UCSD-AML1 (cell line): ENCODE results near the gene JAKMIP3.
A peak's percentile ranks its signal among the peaks of the same experiment; 100 is the strongest.

Experiments
- DNase-seq: peaks from one replicate; lab custom pipeline; 2025; ENCODE audit not compliant: unreplicated experiment; lab: John Stamatoyannopoulos, UW

Gene JAKMIP3

GRCh38 chr10:132065491-132066105 is at the start of gene JAKMIP3:
Gene JAKMIP3 (plus strand): TSS chr10:132065946. CDS start chr10:132104809, 38,863 bp downstream.
- no peak for DNase-seq

- no peak for DNase-seq
These were observed 49.2 kb upstream of the JAKMIP3 start for GRCh38 chr10:132016514-132016913.

DNA sequence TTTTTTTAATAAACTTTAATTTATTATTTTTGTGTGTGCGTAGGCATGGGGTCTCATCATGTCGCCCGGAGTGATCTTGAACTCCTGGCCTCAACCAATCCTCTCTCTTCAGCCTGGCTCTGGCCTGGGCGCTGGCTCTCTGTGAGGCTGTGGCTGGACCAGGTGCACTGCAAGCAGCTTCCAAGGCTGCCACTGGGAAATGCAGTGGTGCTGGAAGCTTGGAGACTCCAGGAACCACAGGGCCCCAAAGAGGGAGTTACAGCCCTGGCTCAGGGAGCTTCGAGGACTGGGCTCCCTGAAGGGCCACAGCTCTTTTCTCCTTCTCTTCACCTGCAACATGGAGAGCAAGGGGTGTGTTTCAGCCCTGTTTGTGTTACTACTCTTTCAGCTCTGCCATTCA is 47.3 kb upstream of the JAKMIP3 start:
- no peak for DNase-seq

GRCh38 chr10:132019366-132019765 is 46.4 kb upstream of the JAKMIP3 start:
- DNase-seq, result no peak

GRCh38 chr10:132020456-132020855 is 45.3 kb upstream of the JAKMIP3 start:
- DNase-seq, result no peak

- no peak for DNase-seq
These were observed 44.7 kb upstream of the JAKMIP3 start for GRCh38 chr10:132021046-132021445.

DNA sequence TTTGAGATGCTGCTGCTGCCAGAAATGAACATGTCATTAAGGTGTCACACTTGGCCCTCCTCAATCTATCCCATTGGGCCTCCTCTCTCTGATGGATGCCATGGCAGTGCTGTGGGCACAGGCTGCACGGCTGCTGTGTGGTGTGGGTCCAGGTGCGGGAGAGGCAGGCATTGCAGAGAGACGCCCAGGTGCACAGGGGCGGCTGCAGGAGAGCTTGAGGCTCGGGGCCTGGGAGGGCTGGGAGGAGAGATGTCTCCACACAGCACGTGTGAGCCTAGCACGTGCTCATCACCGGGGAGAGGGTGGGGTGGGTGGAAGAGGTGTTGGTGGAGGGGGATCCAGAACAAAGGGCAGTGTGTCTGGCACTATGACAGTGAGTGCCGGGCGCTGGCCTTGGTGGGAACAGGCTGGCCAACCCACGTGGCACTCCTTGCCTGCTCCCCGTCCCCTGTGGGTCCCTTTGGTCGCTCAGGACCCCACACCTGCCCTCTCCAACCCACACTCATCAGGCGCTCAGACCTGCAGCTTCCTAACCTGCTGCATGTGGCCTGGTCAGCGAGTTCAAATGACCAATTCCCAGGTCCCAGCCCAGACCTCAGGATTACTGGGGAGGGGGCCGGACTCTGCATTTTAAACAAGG is 44.1 kb upstream of the JAKMIP3 start:
- DNase-seq, result no peak

DNA sequence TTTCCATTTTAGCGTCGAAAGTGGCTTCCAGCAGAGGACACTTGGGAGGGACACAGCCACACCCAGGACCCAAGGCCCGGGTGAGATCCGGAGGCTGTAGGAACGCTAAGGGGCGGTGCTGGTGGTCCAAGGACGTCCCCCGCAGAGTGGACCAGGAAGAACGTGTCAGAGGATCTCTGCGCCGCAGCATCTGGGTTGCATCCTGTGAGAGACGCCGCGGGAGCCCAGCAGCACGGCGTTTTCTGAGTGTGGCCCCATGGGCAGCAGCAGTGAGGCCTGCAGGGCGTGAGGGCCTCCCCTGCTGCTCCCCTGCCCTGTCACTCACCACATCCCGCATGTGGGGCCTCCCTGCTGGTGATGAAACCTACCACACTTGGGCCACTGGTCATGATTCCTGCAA is 43.5 kb upstream of the JAKMIP3 start:
- no peak for DNase-seq

DNA sequence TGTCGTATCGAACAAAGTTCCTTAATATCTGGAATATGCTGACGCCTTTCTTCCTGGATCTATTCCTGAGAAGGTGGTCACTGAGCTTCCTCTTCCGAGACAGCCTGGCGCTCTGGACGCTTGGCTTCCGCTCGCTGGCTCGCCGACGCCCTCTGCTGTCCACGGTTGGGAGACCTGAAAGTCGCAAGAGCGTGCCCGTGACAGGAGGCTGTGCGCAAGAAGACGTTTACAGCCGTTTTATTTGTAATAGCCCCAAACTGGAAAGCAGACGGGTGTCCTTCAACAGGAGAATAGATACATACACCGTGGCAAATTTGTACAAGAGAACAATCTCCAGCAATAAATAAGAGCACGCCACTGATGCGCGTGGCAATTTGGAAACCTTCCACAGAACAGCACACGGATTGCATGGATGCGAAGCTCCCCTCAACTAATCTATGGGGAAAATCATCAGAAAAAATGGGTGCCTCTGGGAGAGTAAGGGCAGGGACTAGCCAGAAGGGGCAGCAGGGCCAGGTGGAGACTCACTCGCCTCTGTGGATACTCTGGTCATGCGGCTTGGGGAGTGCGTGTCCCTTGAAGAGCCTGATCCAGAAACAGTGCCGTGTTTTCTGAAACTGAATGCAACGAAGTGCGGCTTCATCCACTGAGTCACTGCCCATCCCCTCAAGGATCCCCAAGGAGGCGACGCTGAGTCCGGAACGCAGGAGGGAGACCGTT is 42.5 kb upstream of the JAKMIP3 start:
- DNase-seq, result peak; percentile 77

DNA sequence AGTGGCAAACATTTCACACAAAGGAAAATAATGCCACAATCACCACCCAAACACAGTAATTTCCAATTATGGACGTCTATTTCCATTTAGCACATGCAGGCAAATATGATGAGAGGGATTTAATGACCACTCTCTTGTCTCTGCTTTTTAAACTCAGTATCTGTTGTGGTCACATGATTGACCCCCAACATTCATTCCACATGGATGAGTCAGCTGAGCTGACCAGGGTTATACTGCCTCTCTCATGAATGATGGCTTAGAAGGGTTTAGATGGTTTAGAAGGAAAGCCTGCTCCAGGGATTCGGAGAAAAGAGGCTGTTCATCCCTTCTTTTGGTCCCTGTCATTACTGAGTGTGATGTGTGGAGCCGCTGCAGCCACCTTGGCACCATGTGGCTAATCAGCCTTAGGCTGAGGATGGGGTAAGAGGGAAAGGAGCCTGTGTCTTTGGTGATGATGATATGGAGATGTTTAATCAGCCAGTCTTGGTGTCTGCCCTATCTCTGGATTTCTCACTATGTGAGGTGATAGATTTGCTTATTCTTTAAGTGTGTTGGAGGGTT is 38.2 kb upstream of the JAKMIP3 start:
- no peak for DNase-seq

- DNase-seq, result no peak
These were observed 37.0 kb upstream of the JAKMIP3 start for GRCh38 chr10:132028706-132029105.

GRCh38 chr10:132030898-132031463 is 34.8 kb upstream of the JAKMIP3 start:
- no peak for DNase-seq

- no peak for DNase-seq
These were observed 32.1 kb upstream of the JAKMIP3 start for GRCh38 chr10:132033632-132034031.

GRCh38 chr10:132035476-132035875 is 30.3 kb upstream of the JAKMIP3 start:
- no peak for DNase-seq

- no peak for DNase-seq
These were observed 29.4 kb upstream of the JAKMIP3 start for GRCh38 chr10:132036153-132036886.

DNA sequence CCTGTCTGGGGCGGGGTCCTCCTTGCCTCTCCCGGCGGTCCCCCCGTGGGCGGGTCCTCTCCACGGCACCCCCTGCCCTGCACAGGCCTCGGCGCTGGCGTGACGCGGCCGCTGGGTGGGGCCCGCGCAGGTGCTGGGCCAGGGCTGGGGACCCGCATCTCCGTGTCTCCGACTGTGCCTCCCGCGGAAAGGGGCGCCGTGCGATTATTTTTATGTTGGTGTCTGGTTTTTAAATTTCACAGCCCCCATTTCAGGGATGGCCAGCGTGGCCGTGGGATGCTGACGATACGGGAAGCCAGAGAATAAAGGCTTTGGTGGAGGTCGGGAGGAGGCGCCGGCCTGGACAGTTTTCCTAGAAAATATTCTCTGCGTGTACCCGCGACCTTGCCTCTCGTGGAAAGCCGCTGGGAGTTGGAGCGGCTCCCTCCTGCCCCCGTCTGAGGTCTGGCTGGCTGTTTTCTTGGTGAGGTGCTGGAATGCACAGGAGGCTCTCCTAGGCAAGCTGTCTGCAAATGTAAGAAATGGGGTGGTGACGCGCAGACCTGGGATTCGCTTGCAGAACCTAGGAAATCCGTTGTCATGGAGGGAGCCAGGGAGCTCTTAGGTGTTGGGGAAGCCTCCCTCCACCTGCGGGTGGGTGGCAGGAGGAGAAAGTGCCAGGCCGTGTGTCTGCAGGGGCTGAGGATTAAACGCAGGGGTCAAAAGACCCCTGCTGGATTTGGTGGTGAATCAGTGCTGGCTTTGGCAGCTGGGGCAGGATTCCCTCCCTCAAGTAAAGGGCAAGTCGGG is 28.7 kb upstream of the JAKMIP3 start:
- DNase-seq, result no peak

DNA sequence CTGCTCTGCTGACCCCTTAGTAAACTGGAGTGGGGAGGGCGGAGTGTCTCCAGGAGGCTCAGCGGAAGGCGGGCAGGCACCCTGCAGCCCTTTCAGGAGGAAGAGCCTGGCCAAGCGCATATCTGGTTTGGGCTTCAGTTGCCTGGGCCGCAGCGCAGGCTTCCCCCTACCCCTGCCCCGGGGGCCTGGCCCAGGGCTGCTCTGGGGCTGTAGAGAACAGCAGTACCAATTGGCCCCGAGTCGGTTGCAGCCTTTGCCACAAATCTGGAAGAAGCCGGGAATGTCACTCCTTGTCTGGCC is 28.1 kb upstream of the JAKMIP3 start:
- DNase-seq, result no peak

- no peak for DNase-seq
These were observed 26.4 kb upstream of the JAKMIP3 start for GRCh38 chr10:132039371-132039770.

- DNase-seq, result no peak
These were observed 25.7 kb upstream of the JAKMIP3 start for GRCh38 chr10:132040046-132040445.

DNA sequence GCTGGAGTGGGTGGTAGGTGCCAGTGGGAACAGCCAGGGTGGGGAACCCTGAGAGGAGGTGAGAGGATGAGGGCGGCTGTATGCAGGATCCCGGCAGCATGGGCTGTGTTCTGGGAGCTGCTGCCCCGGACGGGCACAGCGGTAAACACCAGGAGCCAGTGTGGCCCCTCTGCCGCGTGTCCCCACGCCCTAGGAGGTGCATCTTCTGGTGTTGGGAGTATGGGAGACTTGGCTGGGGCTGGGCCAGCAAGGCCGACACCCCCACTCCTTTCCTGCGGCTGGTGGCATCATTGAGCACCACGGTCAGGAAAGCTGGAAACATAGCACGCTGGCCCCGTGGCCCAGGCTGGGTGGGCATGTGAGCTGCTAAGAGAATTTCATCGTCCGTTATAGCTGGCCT is 24.4 kb upstream of the JAKMIP3 start:
- DNase-seq, result no peak
